Panc1 (cell line): ENCODE measurements around the gene TNPO3. TPM values are rescaled to one million over a fixed set of nuclear protein-coding genes. Genes with fewer than 3 reads are reported as not detected.

ENCODE experiments used
- ATAC-seq: fragments of 200-7000 bp; cut with Tn5 transposase; 2 replicates; pipeline ENCODE4 v1.9.1; 2020; ENCODE audit warnings: mild to moderate bottlenecking, moderate library complexity
- BruUV-seq: library from RNA; stranded (reverse); fragments of 400-500 nt; replicated peaks from 2 replicates; lab custom pipeline; 2021; lab: Mats Ljungman, UMichigan
- CTCF ChIA-PET: fragments of 300-600 bp; sonication (Branson Sonifier 250); formaldehyde crosslinking; loops from one replicate; lab custom pipeline; 2022; ENCODE audit warnings: antibody characterized with exemption; lab: Charles Lee
- POLR2A ChIA-PET: fragments of 300-600 bp; sonication (Branson Sonifier 250); formaldehyde crosslinking; loops from one replicate; lab custom pipeline; 2022; ENCODE audit warnings: antibody characterized with exemption; lab: Charles Lee
- DNase-seq: peaks from one replicate; pipeline ENCODE4 v3.0.0-alpha.2; 2010; ENCODE audit warnings: low read depth, low spot score
- H3K27ac ChIP-seq: 2 replicates; pipeline ENCODE4 v1.5.1; 2011; ENCODE audit warnings: mild to moderate bottlenecking, low read length, inconsistent platforms
- H3K27me3 ChIP-seq: fragments of 200-500 bp; sonication (Bioruptor generic); 2 replicates; pipeline ENCODE4 v1.6.0; 2014; ENCODE audit warnings: low read length, inconsistent platforms; ENCODE audit not compliant: control insufficient read depth, insufficient read depth
- H3K36me3 ChIP-seq: fragments of 200-500 bp; sonication (Bioruptor generic); 2 replicates; pipeline ENCODE4 v1.5.1; 2014; ENCODE audit warnings: inconsistent platforms, mild to moderate bottlenecking, low read length, moderate library complexity; ENCODE audit not compliant: control insufficient read depth, insufficient read depth
- H3K4me1 ChIP-seq: 2 replicates; pipeline ENCODE4 v1.5.1; 2011; ENCODE audit warnings: inconsistent platforms, mild to moderate bottlenecking, low read length, moderate library complexity; ENCODE audit not compliant: control insufficient read depth, insufficient read depth
- H3K4me3 ChIP-seq, 2 experiments: 2 replicates each; pipeline ENCODE4 v1.5.1; 2011 to 2012; ENCODE audit warnings: low read depth in 2 of 2, low read length in 2 of 2, mild to moderate bottlenecking in 2 of 2, inconsistent platforms in 1 of 2, moderate library complexity in 1 of 2
- H3K9me3 ChIP-seq: fragments of 200-500 bp; sonication (Bioruptor generic); 2 replicates; pipeline ENCODE4 v1.5.1; 2014; ENCODE audit warnings: low read depth, mild to moderate bottlenecking, inconsistent platforms, low read length, moderate library complexity; ENCODE audit not compliant: control insufficient read depth, insufficient read depth
- CTCF ChIP-seq: fragments of 450-650 bp; IDR thresholded peaks from 2 replicates; pipeline ENCODE4 v1.5.1; 2017; ENCODE audit warnings: mild to moderate bottlenecking
- POLR2AphosphoS5 ChIP-seq: IDR thresholded peaks from 2 replicates; pipeline ENCODE4 v1.6.1; 2012; ENCODE audit warnings: mild to moderate bottlenecking, low read depth, low read length, moderate library complexity
- REST ChIP-seq, 2 experiments: IDR thresholded peaks; 2 replicates each; pipeline ENCODE4 v1.6.1; 2011 to 2012; ENCODE audit warnings: low read depth in 2 of 2, control low read depth in 1 of 2, low read length in 1 of 2, mild to moderate bottlenecking in 1 of 2, moderate library complexity in 1 of 2; ENCODE audit not compliant: insufficient read depth in 1 of 2
- SIN3A ChIP-seq: IDR thresholded peaks from 2 replicates; pipeline ENCODE4 v1.6.1; 2012; ENCODE audit warnings: low read depth, mild to moderate bottlenecking, low read length, moderate library complexity, borderline replicate concordance; ENCODE audit not compliant: insufficient read depth
- TCF7L2 ChIP-seq: IDR thresholded peaks from 2 replicates; pipeline ENCODE4 v1.6.1; 2011; ENCODE audit warnings: mild to moderate bottlenecking, low read depth, low read length, inconsistent platforms
- in situ Hi-C: cut with HindIII; loops from 2 replicates; pipeline ENCODE4 v1.10.0; 2016; ENCODE audit warnings: low sequenced_read_pairs, low pct_unique_long_range_greater_than_20kb
- intact Hi-C: fragments of 100-400 bp; cut with micrococcal nuclease; formaldehyde crosslinking; loops from one replicate; pipeline ENCODE4 v1.10.0; 2022; ENCODE audit not compliant: unreplicated experiment
- total RNA-seq: library from RNA; stranded (reverse); gene quantifications from one replicate; pipeline ENCODE4 v1.2.1, GENCODE V29; 2021; ENCODE audit not compliant: unreplicated experiment

TNPO3 gene
- total RNA-seq, 1 experiment from 2014 or later: 71.8 TPM

GRCh38 chr7:128948976-128949760 lies 105.7 kb downstream of the TNPO3 start:
- no TSS peak for BruUV-seq
- no peak for TF ChIP-seq CTCF
- TF ChIP-seq TCF7L2: no peak
- TF ChIP-seq REST (IDR thresholded peaks at IDR 0.05; ENCODE audit: insufficient read depth in 1 of 2, low read depth in 2 of 2, low read length in 1 of 2): no peak
- no peak for TF ChIP-seq SIN3A
- no peak; the same call in 1 of the 2 replicates for TF ChIP-seq POLR2AphosphoS5
- DNase-seq (no peak), ATAC-seq (peak; percentile 14; the same call in 1 of the 2 replicates)
- no peaks in the 10 kb centered on the region for H3K4me1 ChIP-seq
- peaks cover 13% of the 10 kb centered on the region for H3K36me3 ChIP-seq
- H3K27ac ChIP-seq: no peak overlapping the region
- H3K4me3 ChIP-seq: no peak overlapping the region
- no peaks in the 10 kb centered on the region for H3K9me3 ChIP-seq
- intact Hi-C loops (no loop called here), in situ Hi-C loops (no loop called here)
- ChIA-PET CTCF (no interaction called here), POLR2A (no interaction called here)
- H3K27me3 ChIP-seq: no peaks in the 10 kb centered on the region

- POLR2A ChIA-PET: no interaction called here
- in situ Hi-C loops: no loop called here
- no TSS peak for BruUV-seq
These were observed 106.5 kb downstream of the TNPO3 start for GRCh38 chr7:128948312-128948973.

More at GRCh38 chr7:128948312-128948973, 106.5 kb downstream of the TNPO3 start:
- no peaks in the 10 kb centered on the region for H3K27me3 ChIP-seq
- DNase-seq: no peak
- peak; percentile 25; the same call in 1 of the 2 replicates for ATAC-seq
- intact Hi-C loops: no loop called here
- no peak overlapping the region for H3K4me3 ChIP-seq
- CTCF ChIA-PET: no interaction called here
- no peaks in the 10 kb centered on the region for H3K9me3 ChIP-seq
- H3K27ac ChIP-seq: no peak overlapping the region
- TF ChIP-seq REST (IDR thresholded peaks at IDR 0.05; ENCODE audit: insufficient read depth in 1 of 2, low read depth in 2 of 2, low read length in 1 of 2) (no peak), TCF7L2 (no peak), CTCF (no peak), SIN3A (no peak), POLR2AphosphoS5 (no peak)
- no peaks in the 10 kb centered on the region for H3K4me1 ChIP-seq
- peaks cover 7% of the 10 kb centered on the region for H3K36me3 ChIP-seq
